SK-N-SH (cell line): ENCODE data around the gene ATP8B3. TPM values are rescaled to one million over a fixed set of nuclear protein-coding genes. Genes with fewer than 3 reads are reported as not detected.

Experiments used
- CTCF ChIA-PET: fragments of 300-600, 350-600 bp; formaldehyde crosslinking; extraction: SDS; loops from one replicate; lab custom pipeline; 2021; lab: Yijun Ruan, JAX
- POLR2A ChIA-PET: fragments of 350-600 bp; sonication (Branson Sonifier 250); formaldehyde crosslinking; extraction: SDS; loops from one replicate; lab custom pipeline; 2020; ENCODE audit warnings: antibody characterized with exemption, inconsistent platforms; lab: Yijun Ruan, JAX
- DNase-seq: peaks from one replicate; pipeline ENCODE4 v3.0.0; 2012
- H2AFZ ChIP-seq: fragments of 200-600 bp; sonication (generic); 2 replicates; pipeline ENCODE4 v1.8.1; 2016; ENCODE audit warnings: antibody characterized with exemption, mild to moderate bottlenecking, low read depth
- H3F3A ChIP-seq: fragments of 200-600 bp; sonication (generic); replicated peaks from 2 replicates; pipeline ENCODE3; 2016; ENCODE audit warnings: antibody characterized with exemption, mild to moderate bottlenecking; ENCODE audit not compliant: insufficient read depth
- H3K27ac ChIP-seq, 2 experiments: fragments of 200-500 bp in 1 of 2; fragments of 200-600 bp in 1 of 2; sonication (Bioruptor generic) in 1 of 2; sonication (generic), shearing (Covaris generic) in 1 of 2; 2 replicates each; pipeline versions ENCODE4 v1.5.1 to v1.6.1; 2014 to 2016; ENCODE audit warnings: low read depth in 2 of 2, inconsistent platforms in 1 of 2, low read length in 1 of 2, mild to moderate bottlenecking in 1 of 2, mixed read lengths in 1 of 2
- H3K27me3 ChIP-seq: fragments of 200-600 bp; sonication (generic), shearing (Covaris generic); 2 replicates; pipeline ENCODE4 v1.6.1; 2016; ENCODE audit warnings: mixed run types; ENCODE audit not compliant: insufficient read depth
- H3K36me3 ChIP-seq, 2 experiments: fragments of 200-500 bp in 1 of 2; fragments of 200-600 bp in 1 of 2; sonication (Bioruptor generic) in 1 of 2; sonication (generic) in 1 of 2; replicated peaks in 1 of 2; 2 replicates each; pipeline versions ENCODE3 to v1.5.1; 2014 to 2016; ENCODE audit warnings: low read length in 1 of 2, mild to moderate bottlenecking in 1 of 2; ENCODE audit not compliant: insufficient read depth in 2 of 2, control insufficient read depth in 1 of 2
- H3K4me1 ChIP-seq, 2 experiments: fragments of 200-500 bp in 1 of 2; fragments of 200-600 bp in 1 of 2; sonication (Bioruptor generic) in 1 of 2; sonication (generic), shearing (Covaris generic) in 1 of 2; 2 replicates each; pipeline versions ENCODE4 v1.5.1 to v1.6.1; 2014 to 2016; ENCODE audit warnings: low read depth in 1 of 2, low read length in 1 of 2, mixed run types in 1 of 2; ENCODE audit not compliant: insufficient read depth in 2 of 2, control insufficient read depth in 1 of 2
- H3K4me2 ChIP-seq: fragments of 200-600 bp; sonication (generic), shearing (Covaris generic); 2 replicates; pipeline ENCODE4 v1.6.1; 2017; ENCODE audit warnings: mixed run types
- H3K4me3 ChIP-seq, 2 experiments: fragments of 200-500 bp in 1 of 2; fragments of 200-600 bp in 1 of 2; sonication (Bioruptor generic) in 1 of 2; sonication (generic), shearing (Covaris generic) in 1 of 2; 2 replicates each; pipeline versions ENCODE4 v1.5.1 to v1.8.1; 2014 to 2016; ENCODE audit warnings: low read depth in 2 of 2, inconsistent platforms in 1 of 2, low read length in 1 of 2, mild to moderate bottlenecking in 1 of 2, mixed read lengths in 1 of 2, moderate library complexity in 1 of 2
- H3K79me2 ChIP-seq: fragments of 200-600 bp; sonication (generic); 2 replicates; pipeline ENCODE4 v1.8.1; 2017; ENCODE audit warnings: mild to moderate bottlenecking; ENCODE audit not compliant: insufficient read depth
- H3K9ac ChIP-seq: fragments of 200-600 bp; sonication (generic); 2 replicates; pipeline ENCODE4 v1.6.1; 2017; ENCODE audit warnings: mixed run types
- H3K9me2 ChIP-seq: fragments of 200-600 bp; sonication (generic); 2 replicates; pipeline ENCODE4 v1.6.1; 2017; ENCODE audit warnings: mixed run types
- H3K9me3 ChIP-seq: fragments of 200-600 bp; sonication (generic); 2 replicates; pipeline ENCODE4 v1.6.1; 2017; ENCODE audit warnings: mixed run types, mild to moderate bottlenecking, moderate library complexity
- H4K20me1 ChIP-seq: fragments of 200-600 bp; sonication (generic); 2 replicates; pipeline ENCODE4 v1.6.1; 2017; ENCODE audit warnings: mild to moderate bottlenecking, mixed run types; ENCODE audit not compliant: insufficient read depth
- ELF1 ChIP-seq: IDR thresholded peaks from 2 replicates; pipeline ENCODE4 v1.4.0; 2012
- EZH2phosphoT487 ChIP-seq: fragments of 200-600 bp; sonication (generic); IDR thresholded peaks from 2 replicates; pipeline ENCODE4 v1.6.1; 2017; ENCODE audit warnings: low read depth, mixed run types, mild to moderate bottlenecking, antibody characterized with exemption, moderate library complexity, borderline replicate concordance
- GABPA ChIP-seq: IDR thresholded peaks from 2 replicates; pipeline ENCODE4 v1.4.0; 2012; ENCODE audit warnings: low read depth, mild to moderate bottlenecking
- GATA2 ChIP-seq: sonication (generic); formaldehyde crosslinking; IDR thresholded peaks from 2 replicates; pipeline ENCODE4 v1.5.0; 2020; ENCODE audit warnings: mild to moderate bottlenecking, missing genetic modification reagents
- PBX3 ChIP-seq: IDR thresholded peaks from 2 replicates; pipeline ENCODE4; 2012
- POLR2AphosphoS5 ChIP-seq: IDR thresholded peaks from 2 replicates; pipeline ENCODE4 v1.6.1; 2012; ENCODE audit warnings: low read depth, low read length
- RCOR1 ChIP-seq: fragments of 150-350 bp; IDR thresholded peaks from 2 replicates; pipeline ENCODE4 v1.6.1; 2017; ENCODE audit warnings: antibody characterized with exemption, low read length
- SIN3A ChIP-seq: IDR thresholded peaks from 2 replicates; pipeline ENCODE4 v1.6.1; 2012; ENCODE audit warnings: low read depth, mild to moderate bottlenecking, low read length, moderate library complexity, borderline replicate concordance
- TCF12 ChIP-seq: IDR thresholded peaks from 2 replicates; pipeline ENCODE4 v1.4.0; 2012
- USF1 ChIP-seq: IDR thresholded peaks from 2 replicates; pipeline ENCODE4 v1.4.0; 2012; ENCODE audit warnings: low read depth, borderline replicate concordance
- WGBS: methylation state at CpG from one replicate; pipeline ENCODE4 v1.1.6; 2017; ENCODE audit warnings: low lambda C conversion rate; 5-methylcytosine and 5-hydroxymethylcytosine counted together
- polyA plus RNA-seq, 3 experiments: library from polyadenylated mRNA; depleted of rRNA; stranded (reverse); fragments of >200 nt; gene quantifications; 2 replicates each; pipeline ENCODE4 v1.2.3, GENCODE V29; 2012
- TF ChIP-seq, protein P1 (sequence below): IDR thresholded peaks from 2 replicates; pipeline ENCODE4 v1.4.0; 2012; ENCODE audit warnings: low read depth

Gene ATP8B3
- polyA plus RNA-seq, 1 of the 3 experiments (the other 2 are of a cell fraction), result 8.0 TPM

GRCh38 chr19:1779574-1779973 lies 32.5 kb downstream of the ATP8B3 start:
- Histone ChIP-seq H3K27me3 (peaks cover 80% of the 10 kb centered on the region), H3K9me3 (peaks cover 6% of the 10 kb centered on the region; the same call in 1 of the 2 replicates), H3F3A (no peaks in the 10 kb centered on the region), H4K20me1 (no peaks in the 10 kb centered on the region), H3K4me3 (no peak overlapping the region), H3K27ac (no peak overlapping the region)
- CTCF ChIA-PET, result interaction anchor here (1.0 to 11.8 kb wide), 6 partner anchors 13 to 233 kb away, joined by 3 to 143 read pairs (median 16); no protein-coding TSS in a partner anchor
- TF ChIP-seq, protein P1, sequence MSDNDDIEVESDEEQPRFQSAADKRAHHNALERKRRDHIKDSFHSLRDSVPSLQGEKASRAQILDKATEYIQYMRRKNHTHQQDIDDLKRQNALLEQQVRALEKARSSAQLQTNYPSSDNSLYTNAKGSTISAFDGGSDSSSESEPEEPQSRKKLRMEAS, result no peak
- TF ChIP-seq RCOR1, result no peak
- TF ChIP-seq, all 33 proteins: peak for 0
- no peaks in the 10 kb centered on the region for H3K79me2 ChIP-seq
- peak overlapping the region; percentile 41 for H3K4me2 ChIP-seq
- POLR2A ChIA-PET, result no interaction called here
- 5% methylated on average over 16 of the region's 16 CpGs for WGBS
- no peak for DNase-seq
- no peak overlapping the region for H2AFZ ChIP-seq
- no peak overlapping the region for H3K9ac ChIP-seq
- no peaks in the 10 kb centered on the region for H3K4me1 ChIP-seq
- H3K9me2 ChIP-seq, result no peaks in the 10 kb centered on the region
- H3K36me3 ChIP-seq, result no peaks in the 10 kb centered on the region

DNA sequence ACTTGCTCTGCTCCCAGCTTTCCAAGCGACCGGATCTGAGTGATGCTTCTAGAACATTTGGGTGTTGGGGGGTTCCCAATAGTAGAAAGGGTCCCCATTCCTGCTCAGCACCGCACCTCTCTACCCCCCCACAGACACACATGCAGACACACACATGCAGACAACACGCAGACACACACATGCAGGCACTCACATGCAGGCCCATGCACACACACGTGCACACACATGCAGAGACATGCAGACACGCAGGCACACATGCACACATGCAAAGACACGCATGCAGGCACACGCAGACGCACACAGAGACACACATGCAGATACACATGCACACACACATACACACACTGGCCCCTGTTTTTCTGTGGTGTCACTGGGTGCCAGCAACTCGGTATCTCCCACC lies 34.9 kb downstream of the ATP8B3 start:
- POLR2A ChIA-PET, result no interaction called here
- Histone ChIP-seq H3K9ac (no peak overlapping the region), H3K79me2 (no peaks in the 10 kb centered on the region), H3K9me2 (no peaks in the 10 kb centered on the region), H3K27ac (no peak overlapping the region), H3K4me3 (no peak overlapping the region), H3K4me2 (no peak overlapping the region), H2AFZ (no peak overlapping the region), H3K4me1 (no peaks in the 10 kb centered on the region), H3K27me3 (peaks cover 79% of the 10 kb centered on the region), H3F3A (peaks cover 3% of the 10 kb centered on the region), H3K9me3 (peaks cover 6% of the 10 kb centered on the region; the same call in 1 of the 2 replicates), H4K20me1 (no peaks in the 10 kb centered on the region), H3K36me3 (no peaks in the 10 kb centered on the region)
- no peak for DNase-seq
- CTCF ChIA-PET, result interaction anchor here (1.4 to 11.8 kb wide), 5 partner anchors 10 to 105 kb away, joined by 4 to 143 read pairs (median 7); no protein-coding TSS in a partner anchor
- TF ChIP-seq USF1 (no peak), GABPA (no peak), GATA2 (CRISPR knock-in tag) (no peak), ELF1 (no peak), EZH2phosphoT487 (no peak), PBX3 (no peak), TCF12 (no peak), POLR2AphosphoS5 (no peak), SIN3A (no peak)
- TF ChIP-seq, protein P1, result no peak
- WGBS, result 38% methylated on average over 10 of the region's 10 CpGs
